KOPT-K1 (cell line): ENCODE results near the gene POFUT1.
A peak's percentile ranks its signal among the peaks of the same experiment; 100 is the strongest.
"Not testable (repeated sequence)": the region's sequence is repeated elsewhere in the genome, so short reads cannot be mapped to it uniquely, and the experiment has no call there.

Experiments used
- H3K27ac ChIP-seq: fragments of 200-600 bp; sonication (generic); 2 replicates; pipeline ENCODE4 v1.5.1; 2016; ENCODE audit warnings: antibody characterized with exemption, mild to moderate bottlenecking, low read depth, low read length; ENCODE audit not compliant: poor library complexity, severe bottlenecking
- H3K36me3 ChIP-seq: fragments of 200-600 bp; sonication (generic); 2 replicates; pipeline ENCODE4 v1.5.1; 2017; ENCODE audit warnings: antibody characterized with exemption, mild to moderate bottlenecking, low read length, moderate library complexity; ENCODE audit not compliant: insufficient read depth
- H3K9me3 ChIP-seq: fragments of 200-600 bp; sonication (generic); 2 replicates; pipeline ENCODE4 v1.5.1; 2017; ENCODE audit warnings: antibody characterized with exemption, low read length, mild to moderate bottlenecking; ENCODE audit not compliant: insufficient read depth, poor library complexity, severe bottlenecking

POFUT1 gene

DNA sequence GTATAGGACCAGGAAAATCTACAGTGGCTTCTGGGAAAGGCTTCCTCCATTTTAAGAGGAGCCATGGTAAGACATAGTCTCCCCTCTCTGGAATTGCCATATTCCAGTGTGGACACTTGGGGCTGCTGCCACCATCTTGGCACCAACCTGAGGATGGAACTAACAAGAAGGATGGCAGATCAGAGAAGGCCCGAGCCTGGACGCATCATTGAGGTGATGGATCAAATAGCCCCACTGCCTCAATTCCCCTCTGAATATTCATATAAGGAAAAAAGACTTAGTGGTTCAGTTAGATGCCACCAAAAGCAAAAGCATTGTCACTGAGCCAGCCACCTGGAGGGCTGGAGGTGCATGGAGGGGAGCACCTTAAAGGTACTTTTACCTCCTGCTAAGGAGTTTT, 26.1 kb upstream of the POFUT1 start:
- no peaks in the 10 kb centered on the region for H3K36me3 ChIP-seq
- no peaks in the 10 kb centered on the region for H3K9me3 ChIP-seq
- no peak overlapping the region for H3K27ac ChIP-seq

- no peak overlapping the region for H3K27ac ChIP-seq
- H3K36me3 ChIP-seq: no peaks in the 10 kb centered on the region
These were observed 23.6 kb upstream of the POFUT1 start for GRCh38 chr20:32183947-32184635.

GRCh38 chr20:32184961-32185603, 22.6 kb upstream of the POFUT1 start:
- H3K27ac ChIP-seq: no peak overlapping the region
- no peaks in the 10 kb centered on the region for H3K9me3 ChIP-seq
- H3K36me3 ChIP-seq: no peaks in the 10 kb centered on the region

More at GRCh38 chr20:32183947-32184635, 23.6 kb upstream of the POFUT1 start:
- no peaks in the 10 kb centered on the region for H3K9me3 ChIP-seq

DNA sequence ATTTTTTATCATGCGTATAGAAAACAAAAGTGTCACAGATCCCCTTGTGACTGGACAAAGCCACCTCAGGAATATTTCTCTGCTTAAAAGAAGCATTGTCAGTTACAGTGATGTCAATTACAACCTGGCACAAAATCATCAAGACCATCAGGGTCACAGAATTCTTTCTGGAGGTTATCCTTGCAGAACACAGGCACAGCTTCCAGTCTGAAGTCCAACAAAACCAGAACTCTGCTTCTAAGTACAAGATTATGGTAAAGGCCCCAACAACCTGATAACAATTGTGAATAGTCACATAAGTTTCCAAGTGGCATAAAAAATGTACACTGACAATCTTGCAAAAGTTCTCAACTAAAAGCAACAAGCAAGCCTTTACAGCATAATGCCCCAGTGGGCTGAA, 21.2 kb upstream of the POFUT1 start:
- peaks cover under 1% of the 10 kb centered on the region; the same call in 1 of the 2 replicates for H3K36me3 ChIP-seq
- no peaks in the 10 kb centered on the region for H3K9me3 ChIP-seq
- no peak overlapping the region for H3K27ac ChIP-seq

DNA sequence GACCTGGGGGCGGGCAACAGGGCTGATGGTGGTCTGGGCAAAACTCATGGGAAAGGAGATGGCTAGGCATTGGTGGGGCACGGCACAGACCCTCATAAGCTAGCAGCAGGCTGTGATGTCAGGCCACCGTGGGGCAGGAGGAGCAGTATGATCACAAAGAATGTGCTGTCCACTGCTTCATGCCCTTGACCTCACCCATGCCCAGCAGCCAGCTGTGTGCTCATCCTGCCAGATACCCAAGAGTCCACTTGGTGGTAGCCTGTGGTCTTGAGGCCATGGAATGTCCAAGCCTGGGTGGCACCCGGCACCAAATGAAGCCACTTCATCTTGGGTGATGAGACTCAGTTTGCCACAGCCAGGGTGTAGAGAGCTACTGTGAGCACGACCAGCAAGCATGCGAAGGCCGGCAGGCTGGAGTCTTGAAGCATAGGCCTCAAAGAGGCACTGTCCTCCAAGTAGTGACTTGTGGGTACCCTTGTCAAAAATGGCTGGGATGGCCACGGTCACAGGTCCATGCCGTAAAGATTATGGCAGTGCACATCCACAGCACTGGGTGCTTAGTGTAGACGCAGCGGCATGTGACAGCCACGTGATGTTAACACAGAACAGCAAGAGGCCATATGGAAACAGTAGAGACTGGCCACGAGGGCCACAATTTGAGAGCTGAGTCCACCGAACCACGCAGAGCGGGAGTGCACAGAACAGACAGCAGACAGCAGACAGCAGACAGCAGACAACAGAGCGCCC, 19.1 kb upstream of the POFUT1 start:
- no peaks in the 10 kb centered on the region for H3K9me3 ChIP-seq
- no peak overlapping the region for H3K27ac ChIP-seq
- peaks cover 20% of the 10 kb centered on the region for H3K36me3 ChIP-seq

DNA sequence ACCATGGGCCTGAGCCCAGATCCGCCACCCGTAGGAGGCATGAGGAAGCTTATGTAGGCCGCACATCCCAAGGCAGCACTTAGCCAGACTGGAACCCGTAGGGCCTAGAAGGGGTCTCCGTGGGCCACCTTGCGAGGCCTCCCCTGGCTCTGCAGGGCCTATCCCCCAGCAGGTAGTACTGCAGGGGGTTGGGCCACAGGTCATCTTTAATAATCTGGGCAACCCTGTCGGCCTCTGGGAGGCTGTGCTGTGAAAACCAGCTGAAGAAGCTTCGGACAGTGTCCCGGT, 18.6 kb upstream of the POFUT1 start:
- no peaks in the 10 kb centered on the region for H3K9me3 ChIP-seq
- H3K36me3 ChIP-seq: peaks cover 25% of the 10 kb centered on the region
- peak overlapping the region; percentile 79 for H3K27ac ChIP-seq

DNA sequence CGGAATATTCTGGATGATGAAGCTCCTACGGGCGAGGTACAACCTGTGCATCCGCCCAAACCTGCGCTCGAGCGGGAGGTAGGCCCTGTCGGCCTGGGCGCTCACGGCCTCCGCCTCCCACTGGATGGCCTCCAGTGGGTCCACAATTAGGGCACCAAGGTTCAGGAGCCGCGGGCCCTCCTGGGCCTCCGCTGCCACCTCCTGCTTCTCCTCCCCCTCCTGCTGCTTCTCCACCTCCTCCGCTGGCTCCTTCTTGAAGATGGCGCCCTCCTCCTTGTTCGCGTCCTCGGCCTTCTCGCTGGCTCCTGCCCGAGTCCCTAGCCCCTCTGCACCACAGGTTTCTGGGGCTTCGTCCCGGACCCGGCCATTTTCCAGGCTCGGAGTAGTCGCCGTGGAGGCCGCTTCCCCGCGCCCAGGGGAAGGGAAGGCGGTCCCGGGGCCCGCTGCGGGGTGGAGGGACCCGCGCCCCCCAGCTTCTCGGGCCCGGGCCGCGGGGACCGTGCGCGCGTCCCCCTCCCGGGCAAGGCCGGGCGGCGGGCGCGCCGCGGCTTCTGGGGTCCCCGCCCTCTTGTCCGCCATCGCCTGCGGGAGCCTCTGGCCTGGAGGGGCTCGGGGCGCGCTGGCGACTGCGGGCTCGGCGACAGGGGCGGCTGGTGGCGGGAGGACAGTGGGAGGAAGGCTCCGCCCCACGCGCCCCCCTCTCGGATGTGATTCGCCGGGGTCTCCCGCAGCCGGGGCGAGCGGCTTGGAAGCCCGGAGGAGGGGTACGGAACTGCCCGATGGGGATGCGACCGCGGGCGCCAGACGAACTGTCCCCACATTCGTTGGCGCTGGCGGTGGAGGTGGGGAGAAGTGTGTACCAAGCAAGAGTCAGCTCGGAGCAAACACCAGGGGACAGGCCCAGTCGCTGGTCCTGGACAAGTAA, 17.7 kb upstream of the POFUT1 start:
- Histone ChIP-seq H3K9me3 (no peaks in the 10 kb centered on the region), H3K27ac (peak overlapping the region; percentile 79), H3K36me3 (peaks cover 33% of the 10 kb centered on the region)

DNA sequence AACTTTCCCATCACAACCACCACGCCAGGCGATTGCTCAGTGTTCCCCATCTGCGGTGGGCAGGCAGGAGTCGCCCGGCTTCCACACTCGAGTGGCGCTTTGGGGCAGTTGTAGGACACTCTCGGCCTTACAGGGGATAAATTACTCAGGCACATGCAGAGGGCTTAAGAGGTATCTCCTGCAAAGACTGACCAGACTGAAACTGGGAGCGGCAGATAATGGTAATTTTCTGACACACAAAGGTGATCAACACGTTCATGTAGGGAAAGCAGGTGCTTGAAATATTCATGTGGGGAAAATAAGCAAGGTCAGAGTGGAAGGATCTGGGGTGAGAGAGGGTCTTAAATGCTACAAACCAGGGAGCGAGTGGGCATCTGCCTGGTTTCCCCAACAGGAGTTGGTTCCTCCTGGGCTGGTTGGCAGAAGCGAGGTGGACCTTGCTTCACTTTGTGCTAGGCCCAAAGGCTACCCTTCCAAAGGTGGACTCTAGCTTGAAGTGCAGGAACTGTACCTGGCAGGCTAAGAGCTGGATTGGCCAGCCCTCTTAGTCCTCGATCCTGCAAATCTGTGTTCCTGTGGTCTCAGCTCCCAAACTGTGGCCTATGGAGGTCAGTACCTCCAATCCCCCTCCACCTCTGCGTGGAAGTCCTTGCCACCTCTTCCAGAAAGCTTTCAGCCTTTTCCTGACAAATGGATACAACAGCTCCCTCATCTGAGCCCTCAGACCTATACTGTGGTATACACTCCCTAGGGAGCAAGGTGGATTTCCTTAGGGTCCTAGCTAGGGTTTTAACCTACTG, 16.9 kb upstream of the POFUT1 start:
- Histone ChIP-seq H3K27ac (peak overlapping the region; percentile 79), H3K9me3 (no peaks in the 10 kb centered on the region), H3K36me3 (peaks cover 42% of the 10 kb centered on the region)

- Histone ChIP-seq H3K9me3 (no peaks in the 10 kb centered on the region), H3K27ac (no peak overlapping the region), H3K36me3 (peaks cover 48% of the 10 kb centered on the region)
These were observed 16.3 kb upstream of the POFUT1 start for GRCh38 chr20:32191422-32191821.

- H3K27ac ChIP-seq: no peak overlapping the region
- H3K36me3 ChIP-seq: peaks cover 53% of the 10 kb centered on the region
- H3K9me3 ChIP-seq: no peaks in the 10 kb centered on the region
These were observed 15.8 kb upstream of the POFUT1 start for GRCh38 chr20:32191873-32192272.

DNA sequence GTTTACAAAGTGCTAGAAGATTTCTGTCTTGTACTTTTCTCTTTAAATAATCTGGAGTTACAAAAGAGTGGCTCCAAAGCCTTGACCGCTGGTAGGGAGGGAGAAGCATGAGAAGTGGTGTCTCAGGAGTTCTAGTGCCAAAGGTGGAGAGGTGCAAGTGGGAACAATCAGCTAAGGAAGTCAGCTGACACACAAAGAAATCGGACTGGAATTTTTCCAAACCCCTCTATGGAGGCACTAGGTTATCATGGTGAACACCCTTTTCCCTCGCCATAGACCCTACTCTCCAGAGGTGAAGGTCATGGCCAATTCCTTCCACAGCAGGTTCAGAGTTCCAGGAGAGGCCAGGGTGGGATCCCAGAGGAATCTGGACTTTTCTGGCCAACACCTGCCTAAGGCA, 15.0 kb upstream of the POFUT1 start:
- peaks cover 61% of the 10 kb centered on the region for H3K36me3 ChIP-seq
- H3K9me3 ChIP-seq: no peaks in the 10 kb centered on the region
- H3K27ac ChIP-seq: no peak overlapping the region

- not testable (repeated sequence) for H3K9me3 ChIP-seq, H3K27ac ChIP-seq
- peaks cover 67% of the 10 kb centered on the region for H3K36me3 ChIP-seq
These were observed 14.3 kb upstream of the POFUT1 start for GRCh38 chr20:32193336-32193735.

DNA sequence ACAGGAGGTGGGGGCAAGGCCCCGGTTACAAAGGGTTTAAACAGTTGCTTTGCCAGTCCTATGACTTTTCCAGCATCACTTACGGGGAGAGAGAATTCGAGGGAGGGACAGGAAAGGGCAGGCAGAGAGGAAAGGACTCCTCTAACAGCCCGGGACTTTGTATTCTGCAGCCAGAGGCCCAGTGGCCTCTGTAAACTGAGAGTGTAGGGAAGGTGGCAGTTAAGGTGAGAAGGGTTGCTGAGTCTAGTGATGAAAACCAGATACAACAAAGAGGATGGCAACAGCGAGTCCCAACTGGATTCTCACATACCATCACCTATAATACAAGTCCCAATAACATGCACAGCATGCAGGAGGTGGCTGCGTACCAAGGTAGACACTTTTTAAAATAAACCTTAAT, 13.7 kb upstream of the POFUT1 start:
- Histone ChIP-seq H3K9me3 (no peaks in the 10 kb centered on the region), H3K36me3 (peaks cover 74% of the 10 kb centered on the region)

GRCh38 chr20:32195581-32195980, 12.1 kb upstream of the POFUT1 start:
- no peaks in the 10 kb centered on the region for H3K9me3 ChIP-seq
- H3K36me3 ChIP-seq: peaks cover 90% of the 10 kb centered on the region
- H3K27ac ChIP-seq: no peak overlapping the region

More for the DNA sequence above, 13.7 kb upstream of the POFUT1 start:
- H3K27ac ChIP-seq: no peak overlapping the region
